Bronchial epithelial cell (primary cell): ENCODE data around the gene LBHD2. TPM values are rescaled to one million over a fixed set of nuclear protein-coding genes. Genes with fewer than 3 reads are reported as not detected.
"Not testable (repeated sequence)": the region's sequence is repeated elsewhere in the genome, so short reads cannot be mapped to it uniquely, and the experiment has no call there.

Experiments
- DNase-seq: peaks from one replicate; pipeline ENCODE4 v3.0.0-alpha.2; 2010; ENCODE audit warnings: low read depth
- FAIRE-seq: peaks from 2 replicates; lab custom pipeline; 2011; peaks lifted over from hg19 to GRCh38; lab: Jason Lieb, UNC
- H3K27me3 ChIP-seq: 2 replicates; pipeline ENCODE4 v1.5.1; 2011; ENCODE audit warnings: low read length; ENCODE audit not compliant: control insufficient read depth, insufficient read depth
- H3K36me3 ChIP-seq: 2 replicates; pipeline ENCODE4 v1.5.1; 2011; ENCODE audit warnings: low read length; ENCODE audit not compliant: control insufficient read depth, insufficient read depth
- H3K4me3 ChIP-seq: 2 replicates; pipeline ENCODE4 v1.5.1; 2011; ENCODE audit warnings: mild to moderate bottlenecking, low read depth, low read length, control low read depth
- CTCF ChIP-seq: IDR thresholded peaks from 2 replicates; pipeline ENCODE4 v1.5.1; 2011; ENCODE audit warnings: mild to moderate bottlenecking, moderate library complexity, low read length, control low read depth, inconsistent platforms; ENCODE audit not compliant: insufficient read depth, severe bottlenecking
- total RNA-seq: library from RNA; depleted of rRNA; stranded (reverse); fragments of >200 nt; gene quantifications from 2 replicates; pipeline ENCODE4 v1.2.1, GENCODE V29; 2014

LBHD2 gene
- total RNA-seq, 1 donor from 2014 or later = not detected

- Histone ChIP-seq H3K4me3 (no peak overlapping the region), H3K36me3 (no peaks in the 10 kb centered on the region), H3K27me3 (peaks cover 6% of the 10 kb centered on the region)
- DNase-seq (no peak), FAIRE-seq (no peak)
- TF ChIP-seq CTCF = no peak
These were observed 34.1 kb downstream of the LBHD2 start for GRCh38 chr14:103118018-103118662.

- H3K27me3 ChIP-seq = peaks cover 6% of the 10 kb centered on the region
- no peak for DNase-seq
- no peak overlapping the region for H3K4me3 ChIP-seq
- H3K36me3 ChIP-seq = no peaks in the 10 kb centered on the region
- TF ChIP-seq CTCF = no peak
- no peak for FAIRE-seq
These were observed 34.8 kb downstream of the LBHD2 start for GRCh38 chr14:103118663-103119404.

GRCh38 chr14:103119527-103119926 lies 35.5 kb downstream of the LBHD2 start:
- DNase-seq, FAIRE-seq, H3K36me3 ChIP-seq, H3K4me3 ChIP-seq: not testable (repeated sequence)
- H3K27me3 ChIP-seq = peaks cover 11% of the 10 kb centered on the region

- Histone ChIP-seq H3K4me3 (no peak overlapping the region), H3K36me3 (no peaks in the 10 kb centered on the region), H3K27me3 (peaks cover 16% of the 10 kb centered on the region)
- DNase-seq = no peak
- no peak for FAIRE-seq
- no peak for TF ChIP-seq CTCF
These were observed 37.3 kb downstream of the LBHD2 start for GRCh38 chr14:103121121-103121845.

- no peak for TF ChIP-seq CTCF
- no peaks in the 10 kb centered on the region for H3K36me3 ChIP-seq
- no peak for FAIRE-seq
- H3K27me3 ChIP-seq = peaks cover 17% of the 10 kb centered on the region
- H3K4me3 ChIP-seq = no peak overlapping the region
- DNase-seq = no peak
These were observed 38.0 kb downstream of the LBHD2 start for GRCh38 chr14:103121846-103122584.
